Astrocyte (in vitro differentiated cells and primary cell): ENCODE data around the gene S100A12. TPM values are rescaled to one million over a fixed set of nuclear protein-coding genes. Genes with fewer than 3 reads are reported as not detected.

Experiments
- DNase-seq: peaks from one replicate; pipeline ENCODE4 v3.0.0-alpha.2; 2010; ENCODE audit warnings: low read depth
- FAIRE-seq: peaks from 2 replicates; lab custom pipeline; 2011; peaks lifted over from hg19 to GRCh38; lab: Jason Lieb, UNC
- H2AFZ ChIP-seq: 2 replicates; pipeline ENCODE4 v1.6.0; 2012; ENCODE audit warnings: low read depth, low read length, inconsistent platforms
- H3K27ac ChIP-seq: 2 replicates; pipeline ENCODE4 v1.5.1; 2011; ENCODE audit warnings: low read depth, low read length, inconsistent platforms
- H3K27me3 ChIP-seq: 2 replicates; pipeline ENCODE4 v1.6.0; 2011; ENCODE audit warnings: low read length, inconsistent platforms; ENCODE audit not compliant: insufficient read depth
- H3K36me3 ChIP-seq: 2 replicates; pipeline ENCODE4 v1.5.1; 2011; ENCODE audit warnings: low read length, inconsistent platforms; ENCODE audit not compliant: insufficient read depth
- H3K4me1 ChIP-seq: 2 replicates; pipeline ENCODE4 v1.5.1; 2011; ENCODE audit warnings: low read length, inconsistent platforms; ENCODE audit not compliant: insufficient read depth
- H3K4me2 ChIP-seq: 2 replicates; pipeline ENCODE4 v1.6.0; 2012; ENCODE audit warnings: low read length, inconsistent platforms
- H3K4me3 ChIP-seq: 2 replicates; pipeline ENCODE4 v1.5.1; 2011; ENCODE audit warnings: low read depth, mild to moderate bottlenecking, low read length, inconsistent platforms; ENCODE audit not compliant: insufficient read depth
- H3K79me2 ChIP-seq: 2 replicates; pipeline ENCODE4 v1.6.0; 2012; ENCODE audit warnings: mild to moderate bottlenecking, low read length, inconsistent platforms; ENCODE audit not compliant: insufficient read depth
- H3K9ac ChIP-seq: 2 replicates; pipeline ENCODE4 v1.6.0; 2012; ENCODE audit warnings: mild to moderate bottlenecking, low read length, inconsistent platforms
- H3K9me3 ChIP-seq: 2 replicates; pipeline ENCODE4 v1.5.1; 2012; ENCODE audit warnings: low read depth, mild to moderate bottlenecking, low read length, inconsistent platforms; ENCODE audit not compliant: insufficient read depth
- H4K20me1 ChIP-seq: 2 replicates; pipeline ENCODE4 v1.6.0; 2012; ENCODE audit warnings: low read length, inconsistent platforms; ENCODE audit not compliant: insufficient read depth
- H3K27ac Mint-ChIP-seq: one replicate; pipeline ENCODE4 v1.8.0; 2021; ENCODE audit warnings: mild to moderate bottlenecking, mixed read lengths; ENCODE audit not compliant: unreplicated experiment
- H3K27me3 Mint-ChIP-seq: one replicate; pipeline ENCODE4 v1.8.0; 2021; ENCODE audit warnings: low read depth, mixed read lengths; ENCODE audit not compliant: unreplicated experiment
- H3K36me3 Mint-ChIP-seq: one replicate; pipeline ENCODE4 v1.8.0; 2021; ENCODE audit warnings: low read depth, mixed read lengths; ENCODE audit not compliant: unreplicated experiment
- H3K4me1 Mint-ChIP-seq: one replicate; pipeline ENCODE4 v1.8.0; 2021; ENCODE audit warnings: low read depth, mixed read lengths; ENCODE audit not compliant: unreplicated experiment
- H3K4me3 Mint-ChIP-seq: one replicate; pipeline ENCODE4 v1.8.0; 2021; ENCODE audit warnings: mild to moderate bottlenecking, moderate library complexity, mixed read lengths; ENCODE audit not compliant: unreplicated experiment
- H3K9me3 Mint-ChIP-seq: one replicate; pipeline ENCODE4 v1.8.0; 2021; ENCODE audit warnings: mild to moderate bottlenecking, mixed read lengths; ENCODE audit not compliant: unreplicated experiment
- CTCF ChIP-seq: IDR thresholded peaks from 2 replicates; pipeline ENCODE4 v1.5.1; 2011; ENCODE audit warnings: low read depth, mild to moderate bottlenecking, inconsistent platforms, low read length, moderate library complexity; ENCODE audit not compliant: insufficient read depth
- EZH2 ChIP-seq: IDR thresholded peaks from 2 replicates; pipeline ENCODE4 v1.6.1; 2012; ENCODE audit warnings: mild to moderate bottlenecking, low read length, inconsistent platforms; ENCODE audit not compliant: insufficient read depth
- total RNA-seq: library from RNA; stranded (reverse); gene quantifications from 2 replicates; pipeline ENCODE4 v1.2.1, GENCODE V29; 2021

Gene S100A12
- total RNA-seq, 1 donor from 2014 or later = not detected

GRCh38 chr1:153344718-153345025 is 30.7 kb downstream of the S100A12 start:
- Histone ChIP-seq H3K79me2 (no peaks in the 10 kb centered on the region), H3K4me3 (no peak overlapping the region), H3K9me3 (no peaks in the 10 kb centered on the region), H2AFZ (no peak overlapping the region), H4K20me1 (no peaks in the 10 kb centered on the region), H3K4me2 (no peak overlapping the region), H3K4me1 (no peaks in the 10 kb centered on the region), H3K36me3 (no peaks in the 10 kb centered on the region), H3K27me3 (peaks cover 2% of the 10 kb centered on the region), H3K9ac (no peak overlapping the region), H3K27ac (no peak overlapping the region)
- Mint-ChIP-seq H3K27ac (no peak overlapping the region), H3K4me1 (peaks cover 12% of the 10 kb centered on the region), H3K4me3 (no peak overlapping the region), H3K9me3 (no peaks in the 10 kb centered on the region), H3K27me3 (peaks cover 43% of the 10 kb centered on the region), H3K36me3 (no peaks in the 10 kb centered on the region)
- DNase-seq (no peak), FAIRE-seq (no peak)
- TF ChIP-seq EZH2 (no peak), CTCF (no peak)

GRCh38 chr1:153343811-153344717 is 31.4 kb downstream of the S100A12 start:
- no peak overlapping the region for H3K27ac ChIP-seq
- Mint-ChIP-seq H3K27ac (no peak overlapping the region), H3K36me3 (no peaks in the 10 kb centered on the region), H3K9me3 (no peaks in the 10 kb centered on the region), H3K4me3 (no peak overlapping the region), H3K4me1 (peaks cover 12% of the 10 kb centered on the region), H3K27me3 (peaks cover 37% of the 10 kb centered on the region)
- no peaks in the 10 kb centered on the region for H4K20me1 ChIP-seq
- no peaks in the 10 kb centered on the region for H3K79me2 ChIP-seq
- H3K27me3 ChIP-seq = peaks cover under 1% of the 10 kb centered on the region
- TF ChIP-seq EZH2 = no peak
- TF ChIP-seq CTCF = no peak
- no peaks in the 10 kb centered on the region for H3K9me3 ChIP-seq
- no peak overlapping the region for H3K4me2 ChIP-seq
- FAIRE-seq (no peak), DNase-seq (no peak)
- H3K9ac ChIP-seq = no peak overlapping the region
- H3K4me1 ChIP-seq = no peaks in the 10 kb centered on the region
- H3K4me3 ChIP-seq = no peak overlapping the region
- no peaks in the 10 kb centered on the region for H3K36me3 ChIP-seq
- no peak overlapping the region for H2AFZ ChIP-seq
